Caco-2 (cell line): ENCODE results near the gene CNTN3. TPM values are rescaled to one million over a fixed set of nuclear protein-coding genes. Genes with fewer than 3 reads are reported as not detected.

Experiments
- BruUV-seq: library from RNA; stranded (reverse); fragments of 400-500 nt; replicated peaks from 2 replicates; lab custom pipeline; 2021; lab: Mats Ljungman, UMichigan
- CTCF ChIA-PET: fragments of 300-600 bp; sonication (Branson Sonifier 250); formaldehyde crosslinking; loops from one replicate; lab custom pipeline; 2022; ENCODE audit warnings: antibody characterized with exemption; lab: Charles Lee
- POLR2A ChIA-PET: fragments of 300-600 bp; sonication (Branson Sonifier 250); formaldehyde crosslinking; loops from one replicate; lab custom pipeline; 2022; ENCODE audit warnings: antibody characterized with exemption; lab: Charles Lee
- DNase-seq, 2 experiments: peaks; one replicate each; pipeline versions ENCODE4 v3.0.0 to v3.0.0-alpha.2; 2020 to 2022
- H3K27me3 ChIP-seq: replicated peaks from 2 replicates; pipeline ENCODE4 v1.6.0; 2011; ENCODE audit warnings: low read length; ENCODE audit not compliant: control insufficient read depth, insufficient read depth
- H3K36me3 ChIP-seq: 2 replicates; pipeline ENCODE4 v1.5.1; 2011; ENCODE audit warnings: low read length; ENCODE audit not compliant: control insufficient read depth, insufficient read depth
- H3K4me1 ChIP-seq: fragments of 250-450 bp; sonication (Bioruptor Pico); 2 replicates; pipeline ENCODE4 v1.5.1; 2020; ENCODE audit warnings: mild to moderate bottlenecking
- H3K4me3 ChIP-seq: 2 replicates; pipeline ENCODE4 v1.5.1; 2011; ENCODE audit warnings: low read depth, mild to moderate bottlenecking, control low read depth, low read length
- H3K9me3 ChIP-seq: fragments of 250-450 bp; sonication (Bioruptor Pico); 2 replicates; pipeline ENCODE4 v1.5.1; 2020; ENCODE audit warnings: mild to moderate bottlenecking, moderate library complexity
- H3K27ac Mint-ChIP-seq: one replicate; pipeline ENCODE4 v1.8.0; 2022; ENCODE audit warnings: mixed read lengths; ENCODE audit not compliant: unreplicated experiment
- H3K27me3 Mint-ChIP-seq: one replicate; pipeline ENCODE4 v1.8.0; 2022; ENCODE audit warnings: mixed read lengths; ENCODE audit not compliant: insufficient read depth, unreplicated experiment
- H3K36me3 Mint-ChIP-seq: one replicate; pipeline ENCODE4 v1.8.0; 2022; ENCODE audit warnings: mild to moderate bottlenecking, mixed read lengths; ENCODE audit not compliant: insufficient read depth, unreplicated experiment
- H3K4me1 Mint-ChIP-seq: one replicate; pipeline ENCODE4 v1.8.0; 2022; ENCODE audit warnings: low read depth, mixed read lengths; ENCODE audit not compliant: unreplicated experiment
- H3K4me3 Mint-ChIP-seq: one replicate; pipeline ENCODE4 v1.8.0; 2022; ENCODE audit warnings: mild to moderate bottlenecking, moderate library complexity, mixed read lengths; ENCODE audit not compliant: unreplicated experiment
- H3K9me3 Mint-ChIP-seq: one replicate; pipeline ENCODE4 v1.8.0; 2022; ENCODE audit warnings: mixed read lengths; ENCODE audit not compliant: unreplicated experiment
- intact Hi-C: fragments of 100-400 bp; cut with micrococcal nuclease; formaldehyde crosslinking; loops from one replicate; pipeline ENCODE4 v1.10.0; 2022; ENCODE audit not compliant: unreplicated experiment
- total RNA-seq: library from RNA; stranded (reverse); gene quantifications from 2 replicates; pipeline ENCODE4 v1.2.3, GENCODE V29; 2022
- TF ChIP-seq, protein P1 (sequence below), 2 experiments: fragments of 200-600 bp in 1 of 2; IDR thresholded peaks; 1 replicate in 1 of 2; 2 replicates in 1 of 2; pipeline versions ENCODE4 v1.5.1 to v1.8.0; 2011 to 2022; ENCODE audit warnings: antibody characterized with exemption in 1 of 2, control low read depth in 1 of 2, inconsistent platforms in 1 of 2, low read depth in 1 of 2, low read length in 1 of 2, mild to moderate bottlenecking in 1 of 2, moderate library complexity in 1 of 2; ENCODE audit not compliant: insufficient read depth in 1 of 2, severe bottlenecking in 1 of 2, unreplicated experiment in 1 of 2

The CNTN3 gene
- total RNA-seq, 1 experiment from 2014 or later, result not detected

DNA sequence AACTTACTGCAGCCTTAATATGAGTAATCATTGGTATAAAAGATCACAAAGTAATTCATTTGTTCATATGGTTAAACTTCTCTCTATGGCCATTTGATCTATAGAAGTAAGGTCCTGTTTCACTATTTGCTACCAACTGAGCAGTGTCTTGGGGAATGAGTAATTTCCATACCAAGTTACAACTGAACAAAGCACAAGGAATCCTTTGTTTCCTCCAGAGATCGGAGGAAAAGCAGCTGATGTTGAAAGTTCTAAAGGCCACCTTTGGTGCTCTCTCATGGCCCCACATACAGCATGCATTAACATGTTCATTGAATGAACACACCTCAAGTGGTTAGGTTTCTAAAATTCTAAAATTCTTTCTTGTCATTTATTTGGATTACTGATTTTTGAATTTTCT lies 7.1 kb upstream of the CNTN3 start:
- Histone ChIP-seq H3K27me3 (no peaks in the 10 kb centered on the region), H3K4me1 (no peaks in the 10 kb centered on the region), H3K36me3 (no peaks in the 10 kb centered on the region), H3K4me3 (no peak overlapping the region), H3K9me3 (no peaks in the 10 kb centered on the region)
- Mint-ChIP-seq H3K4me1 (no peaks in the 10 kb centered on the region), H3K9me3 (no peaks in the 10 kb centered on the region), H3K27me3 (no peaks in the 10 kb centered on the region), H3K4me3 (no peak overlapping the region), H3K36me3 (no peaks in the 10 kb centered on the region), H3K27ac (no peak overlapping the region)
- no TSS peak for BruUV-seq
- POLR2A ChIA-PET, result no interaction called here
- TF ChIP-seq, protein P1, sequence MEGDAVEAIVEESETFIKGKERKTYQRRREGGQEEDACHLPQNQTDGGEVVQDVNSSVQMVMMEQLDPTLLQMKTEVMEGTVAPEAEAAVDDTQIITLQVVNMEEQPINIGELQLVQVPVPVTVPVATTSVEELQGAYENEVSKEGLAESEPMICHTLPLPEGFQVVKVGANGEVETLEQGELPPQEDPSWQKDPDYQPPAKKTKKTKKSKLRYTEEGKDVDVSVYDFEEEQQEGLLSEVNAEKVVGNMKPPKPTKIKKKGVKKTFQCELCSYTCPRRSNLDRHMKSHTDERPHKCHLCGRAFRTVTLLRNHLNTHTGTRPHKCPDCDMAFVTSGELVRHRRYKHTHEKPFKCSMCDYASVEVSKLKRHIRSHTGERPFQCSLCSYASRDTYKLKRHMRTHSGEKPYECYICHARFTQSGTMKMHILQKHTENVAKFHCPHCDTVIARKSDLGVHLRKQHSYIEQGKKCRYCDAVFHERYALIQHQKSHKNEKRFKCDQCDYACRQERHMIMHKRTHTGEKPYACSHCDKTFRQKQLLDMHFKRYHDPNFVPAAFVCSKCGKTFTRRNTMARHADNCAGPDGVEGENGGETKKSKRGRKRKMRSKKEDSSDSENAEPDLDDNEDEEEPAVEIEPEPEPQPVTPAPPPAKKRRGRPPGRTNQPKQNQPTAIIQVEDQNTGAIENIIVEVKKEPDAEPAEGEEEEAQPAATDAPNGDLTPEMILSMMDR (IDR thresholded peaks at IDR 0.05; ENCODE audit: insufficient read depth in 1 of 2, low read depth in 1 of 2, low read length in 1 of 2, severe bottlenecking in 1 of 2, unreplicated experiment in 1 of 2), result no peak
- DNase-seq, result no peak
- intact Hi-C loops, result no loop called here
- CTCF ChIA-PET, result no interaction called here

DNA sequence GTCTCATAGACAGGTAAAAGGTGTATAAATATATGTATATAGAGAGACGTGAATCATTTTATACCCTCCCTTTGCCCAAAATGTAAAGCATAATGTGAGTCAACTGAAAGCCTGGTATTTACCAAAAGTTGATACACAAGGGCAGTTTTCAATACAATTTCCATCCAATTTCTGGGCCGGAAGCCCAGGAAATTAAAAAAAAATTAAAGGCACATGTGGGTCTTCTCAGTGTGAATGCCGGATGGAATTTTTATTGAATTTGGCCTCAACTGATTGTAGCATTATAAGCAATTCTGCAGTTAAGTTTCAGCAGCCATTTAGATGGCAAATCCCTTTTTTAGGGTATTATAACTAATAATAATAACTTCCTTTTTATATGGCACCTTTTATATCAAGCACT lies 3.3 kb upstream of the CNTN3 start:
- Mint-ChIP-seq H3K9me3 (no peaks in the 10 kb centered on the region), H3K36me3 (no peaks in the 10 kb centered on the region), H3K27ac (no peak overlapping the region), H3K27me3 (peaks cover 16% of the 10 kb centered on the region), H3K4me3 (no peak overlapping the region), H3K4me1 (no peaks in the 10 kb centered on the region)
- ChIA-PET POLR2A (no interaction called here), CTCF (no interaction called here)
- TF ChIP-seq, protein P1 (IDR thresholded peaks at IDR 0.05; ENCODE audit: insufficient read depth in 1 of 2, low read depth in 1 of 2, low read length in 1 of 2, severe bottlenecking in 1 of 2, unreplicated experiment in 1 of 2), result no peak
- intact Hi-C loops, result no loop called here
- Histone ChIP-seq H3K9me3 (no peaks in the 10 kb centered on the region), H3K4me3 (no peak overlapping the region), H3K4me1 (no peaks in the 10 kb centered on the region), H3K27me3 (peaks cover 2% of the 10 kb centered on the region; the same call in 1 of the 2 replicates), H3K36me3 (no peaks in the 10 kb centered on the region)
- BruUV-seq, result no TSS peak
- DNase-seq, result no peak

DNA sequence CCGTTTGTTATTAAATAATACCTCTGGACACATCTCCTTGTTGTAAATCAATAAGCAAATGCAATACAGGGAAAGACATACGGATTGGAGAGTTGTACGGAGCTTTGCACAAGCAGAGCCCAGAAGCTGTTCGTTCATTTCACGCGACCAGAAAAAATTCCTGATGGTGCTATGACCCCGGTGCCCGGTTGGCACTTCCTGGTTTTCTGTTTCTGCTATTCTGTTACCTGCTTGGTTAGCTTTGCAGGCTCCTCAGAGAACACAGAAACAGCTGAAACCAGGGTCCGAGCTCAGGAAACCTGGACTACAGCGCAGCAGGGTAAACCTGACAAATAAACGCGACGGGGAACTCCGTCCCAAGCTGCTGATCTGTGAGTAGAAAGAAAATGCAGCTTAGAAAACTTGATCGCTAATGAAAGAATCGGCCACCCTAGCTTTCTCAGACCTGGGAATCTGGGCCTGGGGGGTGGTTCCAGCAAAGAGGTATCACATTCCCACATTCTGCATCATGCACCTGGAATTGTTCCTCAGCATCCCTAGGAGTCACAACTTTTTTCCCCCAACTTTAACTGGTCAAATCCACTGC lies 845 bp downstream of the CNTN3 start:
- TF ChIP-seq, protein P1 (IDR thresholded peaks at IDR 0.05; ENCODE audit: insufficient read depth in 1 of 2, low read depth in 1 of 2, low read length in 1 of 2, severe bottlenecking in 1 of 2, unreplicated experiment in 1 of 2), result no peak
- no peaks in the 10 kb centered on the region for H3K36me3 Mint-ChIP-seq
- Histone ChIP-seq H3K4me3 (no peak overlapping the region), H3K27me3 (peaks cover 2% of the 10 kb centered on the region; the same call in 1 of the 2 replicates), H3K36me3 (no peaks in the 10 kb centered on the region), H3K4me1 (no peaks in the 10 kb centered on the region), H3K9me3 (no peaks in the 10 kb centered on the region)
- BruUV-seq, result no TSS peak
- CTCF ChIA-PET, result no interaction called here
- DNase-seq, result no peak
- intact Hi-C loops, result no loop called here
- H3K4me3 Mint-ChIP-seq, result no peak overlapping the region
- H3K27me3 Mint-ChIP-seq, result peaks cover 26% of the 10 kb centered on the region
- no peaks in the 10 kb centered on the region for H3K9me3 Mint-ChIP-seq
- H3K27ac Mint-ChIP-seq, result no peak overlapping the region
- POLR2A ChIA-PET, result no interaction called here
- H3K4me1 Mint-ChIP-seq, result no peaks in the 10 kb centered on the region
